GM12878 (cell line): ENCODE results near the gene AKAP8. TPM values are rescaled to one million over a fixed set of nuclear protein-coding genes. Genes with fewer than 3 reads are reported as not detected.

Experiments used
- ATAC-seq: fragments of 200-7000 bp; cut with Tn5 transposase; 3 replicates; pipeline ENCODE4 v1.9.1; 2020; ENCODE audit warnings: mild to moderate bottlenecking, moderate library complexity
- BruUV-seq: library from RNA; stranded (reverse); fragments of 400-500 nt; replicated peaks from 2 replicates; lab custom pipeline; 2021; lab: Mats Ljungman, UMichigan
- CTCF ChIA-PET: fragments of 300-600 bp; sonication (Branson Sonifier 250); formaldehyde crosslinking; extraction: SDS; loops from one replicate; lab custom pipeline; 2021; ENCODE audit warnings: inconsistent platforms; lab: Yijun Ruan, JAX
- POLR2A ChIA-PET: fragments of 350-600 bp; formaldehyde crosslinking; extraction: SDS; loops from one replicate; lab custom pipeline; 2021; ENCODE audit warnings: inconsistent platforms; lab: Charles Lee
- RAD21 ChIA-PET: fragments of 300-600 bp; sonication (Branson Sonifier 250); formaldehyde crosslinking; loops from one replicate; lab custom pipeline; 2023; ENCODE audit warnings: antibody characterized with exemption; ENCODE audit not compliant: unreplicated experiment; lab: Charles Lee
- SMC1A ChIA-PET: fragments of 300-600 bp; sonication (Branson Sonifier 250); formaldehyde crosslinking; loops from one replicate; lab custom pipeline; 2023; ENCODE audit not compliant: unreplicated experiment, uncharacterized antibody; lab: Charles Lee
- DNase-seq: peaks from one replicate; pipeline ENCODE4 v3.0.0-alpha.2; 2011; ENCODE audit warnings: low read depth, low spot score
- FAIRE-seq: peaks from 3 replicates; lab custom pipeline; 2011; peaks lifted over from hg19 to GRCh38; lab: Jason Lieb, UNC
- H2AFZ ChIP-seq: 2 replicates; pipeline ENCODE4 v1.6.0; 2011; ENCODE audit warnings: low read depth, low read length, control low read depth; ENCODE audit not compliant: control insufficient read depth
- H3K27ac ChIP-seq: 2 replicates; pipeline ENCODE4 v1.5.1; 2011; ENCODE audit warnings: control low read depth; ENCODE audit not compliant: control insufficient read depth, insufficient read depth
- H3K27me3 ChIP-seq, 2 experiments: replicated peaks in 1 of 2; 2 replicates each; pipeline versions ENCODE4 v1.6.0 to v1.6.1; 2011; ENCODE audit warnings: low read length in 1 of 2; ENCODE audit not compliant: control insufficient read depth in 2 of 2, insufficient read depth in 2 of 2
- H3K36me3 ChIP-seq, 2 experiments: 2 replicates each; pipeline ENCODE4 v1.5.1; 2011; ENCODE audit warnings: low read length in 1 of 2; ENCODE audit not compliant: control insufficient read depth in 2 of 2, insufficient read depth in 2 of 2
- H3K4me1 ChIP-seq: 2 replicates; pipeline ENCODE4 v1.6.1; 2011; ENCODE audit warnings: mild to moderate bottlenecking, low read length, moderate library complexity, mixed read lengths; ENCODE audit not compliant: control insufficient read depth, insufficient read depth
- H3K4me2 ChIP-seq: 2 replicates; pipeline ENCODE4 v1.6.0; 2011; ENCODE audit warnings: control low read depth; ENCODE audit not compliant: control insufficient read depth, insufficient read depth
- H3K4me3 ChIP-seq: fragments of 200-600 bp; sonication (generic); 2 replicates; pipeline ENCODE4 v1.5.1; 2016
- H3K79me2 ChIP-seq: 2 replicates; pipeline ENCODE4 v1.6.0; 2011; ENCODE audit warnings: low read length; ENCODE audit not compliant: control insufficient read depth, insufficient read depth
- H3K9ac ChIP-seq: 2 replicates; pipeline ENCODE4 v1.8.0; 2011; ENCODE audit warnings: low read length, control low read depth, mixed read lengths; ENCODE audit not compliant: control insufficient read depth, insufficient read depth
- H3K9me3 ChIP-seq: replicated peaks from 3 replicates; pipeline ENCODE4 v1.5.1; 2011; ENCODE audit warnings: mild to moderate bottlenecking, low read length; ENCODE audit not compliant: control insufficient read depth, insufficient read depth
- H4K20me1 ChIP-seq: 2 replicates; pipeline ENCODE4 v1.6.0; 2011; ENCODE audit not compliant: control insufficient read depth, insufficient read depth
- BACH1 ChIP-seq: fragments of 450-650 bp; IDR thresholded peaks from 2 replicates; pipeline ENCODE4 v1.6.1; 2017; ENCODE audit warnings: mild to moderate bottlenecking, borderline replicate concordance
- CHD2 ChIP-seq: IDR thresholded peaks from 2 replicates; pipeline ENCODE4 v1.6.1; 2011; ENCODE audit warnings: low read depth, low read length, improper control_type of control experiment, borderline replicate concordance
- ESRRA ChIP-seq: IDR thresholded peaks from 2 replicates; pipeline ENCODE4 v1.6.1; 2012; ENCODE audit warnings: mild to moderate bottlenecking, low read length, improper control_type of control experiment
- KDM1A ChIP-seq: fragments of 200-600 bp; sonication (generic); IDR thresholded peaks from 2 replicates; pipeline ENCODE4 v1.6.1; 2016; ENCODE audit warnings: borderline replicate concordance
- STAT3 ChIP-seq: IDR thresholded peaks from 2 replicates; pipeline ENCODE4 v1.6.1; 2011; ENCODE audit warnings: low read depth, low read length, improper control_type of control experiment
- WRNIP1 ChIP-seq: IDR thresholded peaks from 2 replicates; pipeline ENCODE4 v1.6.1; 2011; ENCODE audit warnings: low read depth, low read length, improper control_type of control experiment, borderline replicate concordance
- ZNF24 ChIP-seq: fragments of 450-650 bp; IDR thresholded peaks from 2 replicates; pipeline ENCODE4 v1.6.1; 2017; ENCODE audit warnings: antibody characterized with exemption, mild to moderate bottlenecking
- WGBS: methylation state at CpG from one replicate; pipeline ENCODE4 v1.1.6; 2016; ENCODE audit warnings: low lambda C conversion rate; ENCODE audit not compliant: insufficient replicate concordance, insufficient coverage; ENCODE audit errors: missing lambda C conversion rate; 5-methylcytosine and 5-hydroxymethylcytosine counted together
- in situ Hi-C: fragments of 300-500 bp; cut with MboI; formaldehyde crosslinking; loops from 9 replicates; pipeline ENCODE4 v1.14.3; 2018; ENCODE audit warnings: mixed read lengths
- intact Hi-C: fragments of 100-400 bp; cut with micrococcal nuclease; formaldehyde crosslinking; loops from one replicate; pipeline ENCODE4 v1.14.2; 2022; ENCODE audit not compliant: unreplicated experiment
- polyA plus RNA-seq, 11 experiments: library from polyadenylated mRNA; depleted of rRNA in 4 of 11; unstranded in 6 of 11; stranded (reverse) in 5 of 11; fragments of >200 nt; fragmentation: Nextera tagmentation in 4 of 11; fragmentation: Illumina TruSeq in 1 of 11; extraction: Ambion mirVana in 4 of 11; extraction: Trizol in 1 of 11; gene quantifications; 1 replicate in 1 of 11; 2 replicates in 10 of 11; pipeline versions ENCODE4 v1.2.1 to v1.2.3, GENCODE V29; 2011 to 2016; ENCODE audit warnings: inconsistent platforms in 2 of 11, missing spikeins in 2 of 11, low read depth in 1 of 11
- total RNA-seq, 4 experiments: library from RNA; depleted of rRNA in 3 of 4; stranded (reverse); fragments of >200 nt in 3 of 4; fragmentation: Illumina TruSeq in 1 of 4; extraction: Trizol in 1 of 4; gene quantifications; 2 replicates each; pipeline versions ENCODE4 v1.2.1 to v1.2.3, GENCODE V29; 2013 to 2021
- TF ChIP-seq, protein P1 (sequence below): fragments of 450-650 bp; IDR thresholded peaks from 2 replicates; pipeline ENCODE4 v1.6.1; 2016; ENCODE audit warnings: mild to moderate bottlenecking, moderate library complexity, borderline replicate concordance
- TF ChIP-seq, protein P2 (sequence below): fragments of 450-650 bp; formaldehyde crosslinking; IDR thresholded peaks from 2 replicates; pipeline ENCODE4 v1.5.0; 2022; ENCODE audit warnings: mild to moderate bottlenecking, missing genetic modification characterization
- TF ChIP-seq, protein P3 (sequence below): fragments of 450-650 bp; IDR thresholded peaks from 2 replicates; pipeline ENCODE4 v1.6.1; 2018; ENCODE audit warnings: mild to moderate bottlenecking, low read depth, moderate library complexity; ENCODE audit not compliant: partially characterized antibody

The AKAP8 gene
- total and polyA plus RNA-seq, 10 of the 15 experiments (the other 5 are each of a cell fraction or from before 2014, with no cell fraction given), result 5.3 to 57.7 (median 20.6) TPM

DNA sequence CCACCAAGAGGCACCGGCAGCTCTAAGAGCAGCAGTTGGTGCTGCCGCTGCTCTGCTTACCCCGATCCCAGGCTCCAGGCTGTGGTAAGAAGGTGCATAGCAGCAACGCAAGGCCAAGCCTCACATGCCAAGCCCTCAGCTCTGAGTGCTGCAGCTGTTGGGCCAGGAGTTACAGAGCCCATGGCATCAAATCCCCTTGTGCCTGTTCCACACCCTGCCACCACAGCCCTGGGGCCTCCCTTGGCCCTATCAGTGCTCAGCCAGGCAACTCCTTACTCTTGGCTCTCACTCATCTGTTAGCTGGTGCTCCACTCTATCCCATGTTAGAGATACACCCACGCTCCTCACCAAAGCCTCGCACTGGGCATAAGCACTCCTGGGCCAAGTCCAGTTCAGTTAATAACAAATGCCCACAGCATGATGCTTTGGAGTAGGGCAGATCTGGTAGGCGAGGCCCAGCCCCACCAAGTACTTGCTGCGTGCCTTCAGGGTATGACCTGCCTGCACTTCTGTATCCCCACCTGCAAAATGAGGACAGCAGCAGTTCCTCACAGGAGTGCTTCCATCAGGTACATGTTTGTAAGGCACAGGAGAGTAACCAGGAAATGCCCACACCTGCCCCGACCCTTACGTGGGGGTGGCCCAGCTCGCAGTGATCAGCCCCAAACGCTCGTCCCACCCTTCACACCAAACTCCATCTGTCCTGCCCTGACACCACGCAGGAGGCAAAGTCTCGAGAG is 23.0 kb upstream of the AKAP8 start (continued):
- TF ChIP-seq KDM1A (no peak), WRNIP1 (no peak), ESRRA (no peak), STAT3 (no peak)
- TF ChIP-seq, protein P1, sequence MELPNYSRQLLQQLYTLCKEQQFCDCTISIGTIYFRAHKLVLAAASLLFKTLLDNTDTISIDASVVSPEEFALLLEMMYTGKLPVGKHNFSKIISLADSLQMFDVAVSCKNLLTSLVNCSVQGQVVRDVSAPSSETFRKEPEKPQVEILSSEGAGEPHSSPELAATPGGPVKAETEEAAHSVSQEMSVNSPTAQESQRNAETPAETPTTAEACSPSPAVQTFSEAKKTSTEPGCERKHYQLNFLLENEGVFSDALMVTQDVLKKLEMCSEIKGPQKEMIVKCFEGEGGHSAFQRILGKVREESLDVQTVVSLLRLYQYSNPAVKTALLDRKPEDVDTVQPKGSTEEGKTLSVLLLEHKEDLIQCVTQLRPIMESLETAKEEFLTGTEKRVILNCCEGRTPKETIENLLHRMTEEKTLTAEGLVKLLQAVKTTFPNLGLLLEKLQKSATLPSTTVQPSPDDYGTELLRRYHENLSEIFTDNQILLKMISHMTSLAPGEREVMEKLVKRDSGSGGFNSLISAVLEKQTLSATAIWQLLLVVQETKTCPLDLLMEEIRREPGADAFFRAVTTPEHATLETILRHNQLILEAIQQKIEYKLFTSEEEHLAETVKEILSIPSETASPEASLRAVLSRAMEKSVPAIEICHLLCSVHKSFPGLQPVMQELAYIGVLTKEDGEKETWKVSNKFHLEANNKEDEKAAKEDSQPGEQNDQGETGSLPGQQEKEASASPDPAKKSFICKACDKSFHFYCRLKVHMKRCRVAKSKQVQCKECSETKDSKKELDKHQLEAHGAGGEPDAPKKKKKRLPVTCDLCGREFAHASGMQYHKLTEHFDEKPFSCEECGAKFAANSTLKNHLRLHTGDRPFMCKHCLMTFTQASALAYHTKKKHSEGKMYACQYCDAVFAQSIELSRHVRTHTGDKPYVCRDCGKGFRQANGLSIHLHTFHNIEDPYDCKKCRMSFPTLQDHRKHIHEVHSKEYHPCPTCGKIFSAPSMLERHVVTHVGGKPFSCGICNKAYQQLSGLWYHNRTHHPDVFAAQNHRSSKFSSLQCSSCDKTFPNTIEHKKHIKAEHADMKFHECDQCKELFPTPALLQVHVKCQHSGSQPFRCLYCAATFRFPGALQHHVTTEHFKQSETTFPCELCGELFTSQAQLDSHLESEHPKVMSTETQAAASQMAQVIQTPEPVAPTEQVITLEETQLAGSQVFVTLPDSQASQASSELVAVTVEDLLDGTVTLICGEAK, result no peak

DNA sequence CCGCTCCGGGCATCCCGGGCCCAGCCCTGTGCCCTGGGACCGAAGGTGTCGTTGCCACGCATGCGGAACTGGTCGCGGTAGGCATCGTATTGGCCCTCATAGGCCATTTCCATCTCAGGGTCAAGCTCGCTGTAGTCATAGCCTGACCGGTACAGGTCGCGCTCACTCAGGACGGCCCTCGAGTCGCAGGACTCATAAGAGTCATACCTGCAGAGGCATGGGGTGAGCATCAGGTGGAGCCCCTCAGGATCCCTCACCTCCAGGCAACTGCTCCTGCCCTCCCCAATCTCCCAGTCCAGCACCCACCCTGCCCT is 21.8 kb upstream of the AKAP8 start:
- ChIA-PET CTCF (interaction anchor here (0.6 kb wide), 1 partner anchor 154 kb away, joined by 4 read pairs; no protein-coding TSS in a partner anchor), RAD21 (no interaction called here), SMC1A (no interaction called here), POLR2A (no interaction called here)
- in situ Hi-C loops, result no loop called here
- no peaks in the 10 kb centered on the region for H3K4me1 ChIP-seq
- peaks cover 13% of the 10 kb centered on the region; the same call in 1 of the 2 replicates for H4K20me1 ChIP-seq
- H3K27me3 ChIP-seq, result no peaks in the 10 kb centered on the region
- no TSS peak for BruUV-seq
- no peak for FAIRE-seq
- no peaks in the 10 kb centered on the region for H3K9me3 ChIP-seq
- no peak overlapping the region for H3K4me2 ChIP-seq
- ATAC-seq, result no peak
- no peak overlapping the region for H3K9ac ChIP-seq
- H3K79me2 ChIP-seq, result peaks cover 23% of the 10 kb centered on the region
- intact Hi-C loops, result no loop called here
- no peak overlapping the region for H3K4me3 ChIP-seq
- peaks cover 19 to 65% of the 10 kb centered on the region in 2 experiments; a peak in 3 of 4 replicates for H3K36me3 ChIP-seq
- WGBS, result 99% methylated on average over 17 of the region's 17 CpGs
- no peak overlapping the region for H3K27ac ChIP-seq
- no peak for DNase-seq
- no peak overlapping the region for H2AFZ ChIP-seq
- TF ChIP-seq, protein P2, sequence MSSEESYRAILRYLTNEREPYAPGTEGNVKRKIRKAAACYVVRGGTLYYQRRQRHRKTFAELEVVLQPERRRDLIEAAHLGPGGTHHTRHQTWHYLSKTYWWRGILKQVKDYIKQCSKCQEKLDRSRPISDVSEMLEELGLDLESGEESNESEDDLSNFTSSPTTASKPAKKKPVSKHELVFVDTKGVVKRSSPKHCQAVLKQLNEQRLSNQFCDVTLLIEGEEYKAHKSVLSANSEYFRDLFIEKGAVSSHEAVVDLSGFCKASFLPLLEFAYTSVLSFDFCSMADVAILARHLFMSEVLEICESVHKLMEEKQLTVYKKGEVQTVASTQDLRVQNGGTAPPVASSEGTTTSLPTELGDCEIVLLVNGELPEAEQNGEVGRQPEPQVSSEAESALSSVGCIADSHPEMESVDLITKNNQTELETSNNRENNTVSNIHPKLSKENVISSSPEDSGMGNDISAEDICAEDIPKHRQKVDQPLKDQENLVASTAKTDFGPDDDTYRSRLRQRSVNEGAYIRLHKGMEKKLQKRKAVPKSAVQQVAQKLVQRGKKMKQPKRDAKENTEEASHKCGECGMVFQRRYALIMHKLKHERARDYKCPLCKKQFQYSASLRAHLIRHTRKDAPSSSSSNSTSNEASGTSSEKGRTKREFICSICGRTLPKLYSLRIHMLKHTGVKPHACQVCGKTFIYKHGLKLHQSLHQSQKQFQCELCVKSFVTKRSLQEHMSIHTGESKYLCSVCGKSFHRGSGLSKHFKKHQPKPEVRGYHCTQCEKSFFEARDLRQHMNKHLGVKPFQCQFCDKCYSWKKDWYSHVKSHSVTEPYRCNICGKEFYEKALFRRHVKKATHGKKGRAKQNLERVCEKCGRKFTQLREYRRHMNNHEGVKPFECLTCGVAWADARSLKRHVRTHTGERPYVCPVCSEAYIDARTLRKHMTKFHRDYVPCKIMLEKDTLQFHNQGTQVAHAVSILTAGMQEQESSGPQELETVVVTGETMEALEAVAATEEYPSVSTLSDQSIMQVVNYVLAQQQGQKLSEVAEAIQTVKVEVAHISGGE (CRISPR knock-in tag), result no peak
- TF ChIP-seq CHD2 (no peak), BACH1 (no peak), ZNF24 (no peak)
- TF ChIP-seq, protein P3, sequence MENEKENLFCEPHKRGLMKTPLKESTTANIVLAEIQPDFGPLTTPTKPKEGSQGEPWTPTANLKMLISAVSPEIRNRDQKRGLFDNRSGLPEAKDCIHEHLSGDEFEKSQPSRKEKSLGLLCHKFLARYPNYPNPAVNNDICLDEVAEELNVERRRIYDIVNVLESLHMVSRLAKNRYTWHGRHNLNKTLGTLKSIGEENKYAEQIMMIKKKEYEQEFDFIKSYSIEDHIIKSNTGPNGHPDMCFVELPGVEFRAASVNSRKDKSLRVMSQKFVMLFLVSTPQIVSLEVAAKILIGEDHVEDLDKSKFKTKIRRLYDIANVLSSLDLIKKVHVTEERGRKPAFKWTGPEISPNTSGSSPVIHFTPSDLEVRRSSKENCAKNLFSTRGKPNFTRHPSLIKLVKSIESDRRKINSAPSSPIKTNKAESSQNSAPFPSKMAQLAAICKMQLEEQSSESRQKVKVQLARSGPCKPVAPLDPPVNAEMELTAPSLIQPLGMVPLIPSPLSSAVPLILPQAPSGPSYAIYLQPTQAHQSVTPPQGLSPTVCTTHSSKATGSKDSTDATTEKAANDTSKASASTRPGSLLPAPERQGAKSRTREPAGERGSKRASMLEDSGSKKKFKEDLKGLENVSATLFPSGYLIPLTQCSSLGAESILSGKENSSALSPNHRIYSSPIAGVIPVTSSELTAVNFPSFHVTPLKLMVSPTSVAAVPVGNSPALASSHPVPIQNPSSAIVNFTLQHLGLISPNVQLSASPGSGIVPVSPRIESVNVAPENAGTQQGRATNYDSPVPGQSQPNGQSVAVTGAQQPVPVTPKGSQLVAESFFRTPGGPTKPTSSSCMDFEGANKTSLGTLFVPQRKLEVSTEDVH, result no peak
